Measurements from ENCODE around the gene IFI30. TPM values are rescaled to one million over a fixed set of nuclear protein-coding genes. Genes with fewer than 3 reads are reported as not detected.

IFI30 gene
- 12.2 to 20.9 TPM (median 15.6 TPM) in 5 replicates for total RNA-seq (2022; extraction: Qiagen RNA extraction; ENCODE audit: low read depth)

GRCh38 chr19:18173572-18174288 is at the start of gene IFI30:
IFI30 (plus strand) TSS chr19:18173813; CDS start chr19:18173842, 29 bp downstream.

GRCh38 chr19:18152817-18153555 is 20.6 kb upstream of the IFI30 start, which contains the start of gene PIK3R2:
PIK3R2 (plus strand) TSS chr19:18153163; CDS start chr19:18155880, 2,717 bp downstream.

GRCh38 chr19:18192673-18193387 is 19.2 kb downstream of the IFI30 start, which contains the start of gene MPV17L2:
MPV17L2 (plus strand) TSS chr19:18193218; CDS start chr19:18193282, 64 bp downstream.

DNA sequence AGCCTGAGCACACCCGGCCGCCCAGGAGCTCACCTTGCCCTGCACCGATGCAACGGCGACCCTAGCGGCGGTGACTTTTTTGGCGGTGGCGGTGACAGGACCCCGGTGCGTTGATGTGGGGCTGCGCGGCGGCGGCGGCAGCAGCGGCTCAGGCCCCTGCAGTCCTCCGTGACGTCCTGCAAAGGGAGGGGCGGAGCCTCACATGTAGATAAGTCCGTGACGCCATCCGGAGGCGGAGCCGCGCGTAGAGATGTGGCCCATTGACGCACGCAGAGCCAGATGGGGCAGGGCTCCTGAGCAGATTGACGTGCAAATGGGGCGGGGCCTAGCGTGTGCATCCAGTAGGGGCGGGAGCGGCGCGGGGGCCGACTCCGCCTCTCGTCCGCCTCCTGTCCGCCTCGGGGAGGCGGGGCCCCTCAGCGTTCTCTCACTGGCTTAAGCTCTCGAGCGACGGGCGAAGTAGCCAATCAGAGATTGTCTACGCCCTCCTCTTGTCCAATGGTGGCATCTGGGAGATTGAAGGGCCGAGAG is 30.3 kb downstream of the IFI30 start, which contains the start of gene RAB3A:
TSS of gene RAB3A (minus strand) at position 180 of the 531 bp plus-strand sequence. CDS start 1,302 bp downstream, outside the sequence.

GRCh38 chr19:18225702-18226468 is 52.3 kb downstream of the IFI30 start, which contains the start of gene PDE4C:
PDE4C (minus strand) TSS chr19:18226438; CDS start chr19:18226415, 23 bp downstream.

Other genes starting within 250 kb of the IFI30 start
- 98.0 to 115 TPM (median 105 TPM) in 5 replicates for gene CCDC124, start 240.8 kb upstream of the IFI30 start, total RNA-seq (2022; extraction: Qiagen RNA extraction; ENCODE audit: low read depth)
- gene KCNN1, start 206.7 kb upstream of the IFI30 start, total RNA-seq (2022; extraction: Qiagen RNA extraction; ENCODE audit: low read depth), result 0.37 to 1.4 TPM (median 0.59 TPM) in 5 replicates
- 19.4 to 29.6 TPM (median 27.1 TPM) in 5 replicates for gene ARRDC2, start 165.6 kb upstream of the IFI30 start, total RNA-seq (2022; extraction: Qiagen RNA extraction; ENCODE audit: low read depth)
- gene IL12RB1, start 86.9 kb upstream of the IFI30 start, total RNA-seq (2022; extraction: Qiagen RNA extraction; ENCODE audit: low read depth), result not detected in 5 replicates
- 1.7 to 2.6 TPM (median 1.9 TPM) in 5 replicates for gene MAST3, start 76.0 kb upstream of the IFI30 start, total RNA-seq (2022; extraction: Qiagen RNA extraction; ENCODE audit: low read depth)
- 1.7 to 11.5 TPM (median 8.6 TPM) in 5 replicates for gene PIK3R2, start 20.6 kb upstream of the IFI30 start, total RNA-seq (2022; extraction: Qiagen RNA extraction; ENCODE audit: low read depth)
- gene MPV17L2, start 19.4 kb downstream of the IFI30 start, total RNA-seq (2022; extraction: Qiagen RNA extraction; ENCODE audit: low read depth), result 8.2 to 13.6 TPM (median 13.0 TPM) in 5 replicates
- 0.63 to 1.1 TPM (median 0.78 TPM) in 5 replicates for gene RAB3A, start 30.2 kb downstream of the IFI30 start, total RNA-seq (2022; extraction: Qiagen RNA extraction; ENCODE audit: low read depth)
- 0.08 to 0.22 TPM (median 0.16 TPM) in 4 of 5 replicates, not detected in the other for gene PDE4C, start 52.6 kb downstream of the IFI30 start, total RNA-seq (2022; extraction: Qiagen RNA extraction; ENCODE audit: low read depth)
- gene IQCN, start 100.6 kb downstream of the IFI30 start, total RNA-seq (2022; extraction: Qiagen RNA extraction; ENCODE audit: low read depth), result 0.31 to 0.59 TPM (median 0.39 TPM) in 5 replicates
- gene JUND, start 107.8 kb downstream of the IFI30 start, total RNA-seq (2022; extraction: Qiagen RNA extraction; ENCODE audit: low read depth), result 27.0 to 68.8 TPM (median 60.8 TPM) in 5 replicates
- 212 to 240 TPM (median 230 TPM) in 5 replicates for gene LSM4, start 149.3 kb downstream of the IFI30 start, total RNA-seq (2022; extraction: Qiagen RNA extraction; ENCODE audit: low read depth)
- gene PGPEP1, start 166.8 kb downstream of the IFI30 start, total RNA-seq (2022; extraction: Qiagen RNA extraction; ENCODE audit: low read depth), result 2.2 to 3.7 TPM (median 3.6 TPM) in 5 replicates
- gene GDF15, start 212.3 kb downstream of the IFI30 start, total RNA-seq (2022; extraction: Qiagen RNA extraction; ENCODE audit: low read depth), result 32.5 to 82.2 TPM (median 56.6 TPM) in 5 replicates
- 0.05 TPM in 2 of 5 replicates, not detected in the others for gene LRRC25, start 223.8 kb downstream of the IFI30 start, total RNA-seq (2022; extraction: Qiagen RNA extraction; ENCODE audit: low read depth)
- gene SSBP4, start 245.6 kb downstream of the IFI30 start, total RNA-seq (2022; extraction: Qiagen RNA extraction; ENCODE audit: low read depth), result 35.0 to 58.4 TPM (median 53.9 TPM) in 5 replicates